Hepatocyte (in vitro differentiated cells): ENCODE measurements around the gene SLAIN1. TPM values are rescaled to one million over a fixed set of nuclear protein-coding genes. Genes with fewer than 3 reads are reported as not detected.

ENCODE experiments used
- DNase-seq: peaks from one replicate; pipeline ENCODE4 v3.0.0-alpha.2; 2016; ENCODE audit warnings: low spot score
- H2AFZ ChIP-seq: fragments of 200-600 bp; sonication (generic); 2 replicates; pipeline ENCODE4 v1.6.0; 2016; ENCODE audit warnings: antibody characterized with exemption, mild to moderate bottlenecking
- H3K27ac ChIP-seq: fragments of 200-600 bp; sonication (generic); 2 replicates; pipeline ENCODE4 v1.5.1; 2016; ENCODE audit warnings: mild to moderate bottlenecking
- H3K27me3 ChIP-seq: fragments of 200-600 bp; sonication (generic); 2 replicates; pipeline ENCODE4 v1.6.1; 2016
- H3K36me3 ChIP-seq: fragments of 200-600 bp; sonication (generic); replicated peaks from 2 replicates; pipeline ENCODE4 v1.5.1; 2016; ENCODE audit warnings: low read depth; ENCODE audit not compliant: insufficient read depth
- H3K4me1 ChIP-seq: fragments of 200-600 bp; sonication (generic); 2 replicates; pipeline ENCODE4 v1.5.1; 2016; ENCODE audit warnings: mild to moderate bottlenecking, moderate library complexity; ENCODE audit not compliant: insufficient read depth
- H3K4me2 ChIP-seq: fragments of 200-600 bp; sonication (generic); 2 replicates; pipeline ENCODE4 v1.6.0; 2016
- H3K4me3 ChIP-seq: fragments of 200-600 bp; sonication (generic); 2 replicates; pipeline ENCODE4 v1.5.1; 2016; ENCODE audit warnings: mild to moderate bottlenecking
- H3K79me2 ChIP-seq: fragments of 200-600 bp; sonication (generic); 2 replicates; pipeline ENCODE4 v1.6.0; 2017; ENCODE audit warnings: mild to moderate bottlenecking
- H3K9me2 ChIP-seq: fragments of 200-600 bp; sonication (generic); replicated peaks from 2 replicates; pipeline ENCODE4 v1.6.0; 2017; ENCODE audit warnings: mild to moderate bottlenecking; ENCODE audit not compliant: insufficient read depth
- H3K9me3 ChIP-seq: fragments of 200-600 bp; sonication (generic); 2 replicates; pipeline ENCODE4 v1.5.1; 2016; ENCODE audit warnings: low read depth, mild to moderate bottlenecking
- H4K20me1 ChIP-seq: fragments of 200-600 bp; sonication (generic); 2 replicates; pipeline ENCODE4 v1.6.0; 2016; ENCODE audit warnings: mild to moderate bottlenecking; ENCODE audit not compliant: insufficient read depth, poor library complexity, severe bottlenecking
- CTCF ChIP-seq: fragments of 200-600 bp; sonication (generic); IDR thresholded peaks from 2 replicates; pipeline ENCODE4 v1.5.1; 2016; ENCODE audit warnings: antibody characterized with exemption, mild to moderate bottlenecking; ENCODE audit not compliant: poor library complexity
- EZH2 ChIP-seq: fragments of 200-600 bp; sonication (generic); IDR thresholded peaks from 2 replicates; pipeline ENCODE4 v1.6.1; 2016; ENCODE audit warnings: antibody characterized with exemption, mild to moderate bottlenecking, borderline replicate concordance
- EZH2phosphoT487 ChIP-seq: fragments of 200-600 bp; sonication (generic); IDR thresholded peaks from one replicate; pipeline ENCODE4 v1.6.1; 2018; ENCODE audit warnings: antibody characterized with exemption, mild to moderate bottlenecking, low read depth, moderate library complexity; ENCODE audit not compliant: unreplicated experiment, severe bottlenecking
- WGBS: methylation state at CpG from one replicate; pipeline ENCODE4 v1.1.6; 2016; ENCODE audit warnings: low lambda C conversion rate; ENCODE audit errors: missing lambda C conversion rate; 5-methylcytosine and 5-hydroxymethylcytosine counted together
- microRNA-seq: library from miRNA; unstranded; fragments of <30 nt; microRNA quantifications from one replicate; pipeline ENCODE4, GENCODE V29; 2017
- polyA plus RNA-seq: library from polyadenylated mRNA; unstranded; fragments of >200 nt; fragmentation: Nextera tagmentation; extraction: Ambion mirVana; gene quantifications from 2 replicates; pipeline ENCODE4 v1.2.1, GENCODE V29; 2016
- small RNA-seq: library from RNA; depleted of rRNA; stranded (forward); fragments of <200 nt; gene quantifications from one replicate; pipeline ENCODE3, GENCODE V24; 2014
- total RNA-seq: library from RNA; depleted of rRNA; stranded (reverse); fragments of >200 nt; gene quantifications from 2 replicates; pipeline ENCODE4 v1.2.3, GENCODE V29; 2014

The SLAIN1 gene
- total and polyA plus RNA-seq, 2 experiments from 2014 or later, result 6.0 to 19.5 TPM

GRCh38 chr13:77811381-77811780 lies 113.9 kb downstream of the SLAIN1 start:
- H3K9me2 ChIP-seq, result no peaks in the 10 kb centered on the region
- no peak overlapping the region for H2AFZ ChIP-seq
- H4K20me1 ChIP-seq, result no peaks in the 10 kb centered on the region
- 86% methylated on average over 2 of the region's 2 CpGs for WGBS
- H3K79me2 ChIP-seq, result no peaks in the 10 kb centered on the region
- H3K36me3 ChIP-seq, result no peaks in the 10 kb centered on the region
- no peak for TF ChIP-seq EZH2
- no peak for TF ChIP-seq EZH2phosphoT487
- no peak for TF ChIP-seq CTCF
- H3K4me3 ChIP-seq, result no peak overlapping the region
- H3K27ac ChIP-seq, result no peak overlapping the region
- no peak overlapping the region for H3K4me2 ChIP-seq
- H3K27me3 ChIP-seq, result no peaks in the 10 kb centered on the region
- H3K9me3 ChIP-seq, result no peaks in the 10 kb centered on the region
- no peak for DNase-seq
- no peaks in the 10 kb centered on the region for H3K4me1 ChIP-seq

- TF ChIP-seq EZH2phosphoT487, result no peak
- TF ChIP-seq CTCF, result no peak
- TF ChIP-seq EZH2, result no peak
- H4K20me1 ChIP-seq, result no peaks in the 10 kb centered on the region
- no peaks in the 10 kb centered on the region for H3K9me2 ChIP-seq
- H3K4me1 ChIP-seq, result no peaks in the 10 kb centered on the region
- no peaks in the 10 kb centered on the region for H3K9me3 ChIP-seq
- H3K36me3 ChIP-seq, result no peaks in the 10 kb centered on the region
- H3K27me3 ChIP-seq, result no peaks in the 10 kb centered on the region
- no peak overlapping the region for H3K27ac ChIP-seq
- no peaks in the 10 kb centered on the region for H3K79me2 ChIP-seq
- no peak for DNase-seq
- H2AFZ ChIP-seq, result no peak overlapping the region
- no peak overlapping the region for H3K4me3 ChIP-seq
- no peak overlapping the region for H3K4me2 ChIP-seq
Observed at GRCh38 chr13:77811981-77812380, 114.5 kb downstream of the SLAIN1 start.

Small RNA genes lying within 50 kb of the gene (microRNA-seq; reads per million reads assigned to microRNA genes)
- gene MIR3665, result not detected

Small RNA genes lying within 50 kb of the gene (small RNA-seq; reads per million reads assigned to genes)
- gene MIR3665 (not detected), gene SPTLC1P5 (not detected)

Other genes with a start within 250 kb of the SLAIN1 start
- 3.3 and 5.4 TPM in 2 replicates for gene SCEL, start 162.0 kb upstream of the SLAIN1 start, total RNA-seq
- 2.4 and 5.8 TPM in 2 replicates for gene SCEL, start 162.0 kb upstream of the SLAIN1 start, polyA plus RNA-seq
- 34.6 and 37.2 TPM in 2 replicates for gene EDNRB, start 221.1 kb downstream of the SLAIN1 start, total RNA-seq
- gene EDNRB, start 221.1 kb downstream of the SLAIN1 start, polyA plus RNA-seq, result 16.9 and 18.3 TPM in 2 replicates